ENCODE measurements around the gene FN3KRP.

- no peak for TF ChIP-seq CTCF (IDR thresholded peaks at IDR 0.05)
- no peak for TF ChIP-seq EP300 (IDR thresholded peaks at IDR 0.05)
- no peak for TF ChIP-seq POLR2A (IDR thresholded peaks at IDR 0.05)
Measured at GRCh38 chr17:82709676-82710498, 6.6 kb upstream of the FN3KRP start.

Data from ovary (tissue), 3 donors.